ENCODE results near the gene SYNDIG1. TPM values are rescaled to one million over a fixed set of nuclear protein-coding genes. Genes with fewer than 3 reads are reported as not detected.

SYNDIG1 gene
- total and polyA plus RNA-seq, 5 donors: 26.3 to 38.6 (median 34.6) TPM

DNA sequence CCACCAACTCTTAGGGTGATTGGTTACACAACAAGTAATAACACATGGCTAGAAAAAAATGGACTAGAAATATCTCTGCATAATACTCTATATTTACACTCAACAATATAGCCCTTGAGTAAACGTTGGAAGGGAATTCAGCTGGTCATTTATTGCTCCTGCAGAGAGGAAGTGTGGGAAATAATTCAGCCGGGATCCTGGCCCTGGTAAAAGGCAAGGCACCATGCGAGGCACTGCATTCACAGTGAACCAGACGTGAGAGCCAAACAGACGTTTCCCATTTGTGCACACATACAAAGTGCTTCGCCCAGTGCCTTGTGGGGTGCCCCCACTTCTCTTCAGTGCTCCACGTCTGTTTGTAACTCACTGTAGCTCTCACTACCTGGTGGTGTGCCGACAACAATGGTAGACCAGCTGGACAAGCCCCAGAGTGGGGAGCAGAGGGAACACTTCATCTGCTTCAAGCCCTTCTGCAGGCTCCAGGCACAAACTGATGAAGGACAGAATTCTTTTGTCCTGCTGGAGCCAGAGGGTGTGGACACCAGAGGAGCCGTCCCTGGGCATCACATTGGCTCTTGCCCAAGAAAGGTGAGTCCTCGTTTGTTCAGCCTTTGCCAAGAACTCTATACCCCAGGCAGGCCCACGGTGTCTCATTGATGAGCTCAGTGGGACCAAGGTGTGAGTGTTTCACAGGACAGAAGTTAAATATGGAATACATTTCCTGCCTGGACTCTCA, 18.8 kb downstream of the SYNDIG1 start:
- DNase-seq (no peak), ATAC-seq (no peak)
- H3K4me3 ChIP-seq (ENCODE audit: low read length): no peak overlapping the region
- H3K27me3 ChIP-seq (ENCODE audit: control insufficient read depth, insufficient read depth): no peaks in the 10 kb centered on the region
- H3K4me1 ChIP-seq (ENCODE audit: control insufficient read depth, insufficient read depth, low read length): peaks cover 3% of the 10 kb centered on the region
- intact Hi-C loops (cut with DNase I): no loop called here
- no peak overlapping the region for H3K27ac ChIP-seq (ENCODE audit: low read length)
- WGBS: 66% methylated on average over 11 of the region's 11 CpGs
- no peaks in the 10 kb centered on the region for H3K9me3 ChIP-seq (ENCODE audit: control insufficient read depth, low read length)

DNA sequence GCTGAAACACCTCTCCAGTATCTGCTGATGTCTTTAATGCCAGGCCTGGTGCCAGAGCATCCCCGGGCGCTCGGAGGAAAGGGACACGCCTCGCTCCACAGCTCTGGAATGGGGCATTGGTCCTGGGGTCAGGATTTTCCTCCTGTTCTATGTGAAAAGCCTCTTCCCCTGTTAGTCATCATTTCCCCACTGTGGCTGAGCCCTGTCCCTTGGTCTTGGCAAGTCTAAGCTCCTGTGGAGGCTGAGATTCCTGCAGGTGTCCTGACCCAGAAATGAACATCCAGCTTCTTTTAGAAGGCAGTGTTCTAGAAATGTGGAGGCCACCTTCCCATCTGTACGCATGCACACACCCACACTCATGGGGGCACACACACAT, 19.4 kb downstream of the SYNDIG1 start:
- H3K4me3 ChIP-seq (ENCODE audit: low read length): no peak overlapping the region
- no peaks in the 10 kb centered on the region for H3K27me3 ChIP-seq (ENCODE audit: control insufficient read depth, insufficient read depth)
- intact Hi-C loops (cut with DNase I): no loop called here
- H3K9me3 ChIP-seq (ENCODE audit: control insufficient read depth, low read length): no peaks in the 10 kb centered on the region
- H3K4me1 ChIP-seq (ENCODE audit: control insufficient read depth, insufficient read depth, low read length): peaks cover 3% of the 10 kb centered on the region
- ATAC-seq: no peak
- DNase-seq: no peak
- WGBS: 84% methylated on average over 6 of the region's 6 CpGs
- H3K27ac ChIP-seq (ENCODE audit: low read length): no peak overlapping the region

DNA sequence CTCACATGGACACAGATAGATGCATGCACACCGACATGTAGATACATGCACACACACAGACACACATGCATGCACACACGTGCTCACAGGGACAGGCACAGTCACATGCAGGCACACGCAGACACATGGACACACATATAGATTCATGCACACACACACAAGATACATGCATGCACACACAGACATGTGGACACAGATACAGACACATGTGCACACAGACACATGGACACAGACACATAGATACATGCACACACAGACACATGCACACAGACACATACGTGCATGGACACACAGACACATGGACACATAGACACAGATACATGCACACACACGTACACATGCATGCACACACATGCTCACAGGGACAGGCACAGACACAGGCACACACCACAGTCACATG, 19.8 kb downstream of the SYNDIG1 start:
- no peak overlapping the region for H3K27ac ChIP-seq (ENCODE audit: low read length)
- no peak overlapping the region for H3K4me3 ChIP-seq (ENCODE audit: low read length)
- DNase-seq: no peak
- ATAC-seq: no peak
- H3K4me1 ChIP-seq (ENCODE audit: control insufficient read depth, insufficient read depth, low read length): peaks cover 3% of the 10 kb centered on the region
- intact Hi-C loops (cut with DNase I): no loop called here
- no peaks in the 10 kb centered on the region for H3K27me3 ChIP-seq (ENCODE audit: control insufficient read depth, insufficient read depth)
- WGBS: 94% methylated on average over 5 of the region's 5 CpGs
- H3K9me3 ChIP-seq (ENCODE audit: control insufficient read depth, low read length): no peaks in the 10 kb centered on the region

DNA sequence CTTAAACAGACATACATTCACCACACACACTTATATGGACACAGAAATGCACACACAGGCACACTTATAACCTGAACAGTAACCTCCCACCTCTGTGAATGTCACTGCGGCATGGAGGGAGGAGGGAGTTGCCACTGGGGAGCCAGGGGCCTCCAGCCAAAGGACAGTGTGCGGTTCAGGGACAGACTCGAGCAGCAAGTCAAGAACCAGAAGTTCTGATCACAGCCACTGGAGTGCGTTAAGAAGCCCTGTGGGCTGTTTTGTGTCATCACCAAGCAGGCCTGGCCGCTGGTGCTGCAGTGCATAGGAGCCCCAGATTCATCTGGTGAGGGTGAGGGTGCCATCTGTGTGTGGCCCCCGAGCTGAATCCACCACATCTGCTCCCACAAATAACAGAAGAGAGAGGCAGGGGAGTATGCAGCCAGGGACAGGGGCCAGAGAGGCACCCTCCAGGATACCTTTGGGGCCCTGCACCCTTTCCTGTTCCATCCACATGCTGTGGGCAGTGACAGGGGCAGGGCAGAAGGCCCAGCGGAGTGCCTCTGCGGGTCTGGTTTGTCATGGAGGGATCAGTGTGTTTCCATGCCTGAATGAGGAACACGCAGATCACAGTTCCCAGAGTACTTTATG, 20.3 kb downstream of the SYNDIG1 start:
- intact Hi-C loops (cut with DNase I): no loop called here
- Histone ChIP-seq H3K9me3 (ENCODE audit: control insufficient read depth, low read length) (no peaks in the 10 kb centered on the region), H3K27me3 (ENCODE audit: control insufficient read depth, insufficient read depth) (no peaks in the 10 kb centered on the region), H3K4me1 (ENCODE audit: control insufficient read depth, insufficient read depth, low read length) (peaks cover 3% of the 10 kb centered on the region), H3K27ac (ENCODE audit: low read length) (no peak overlapping the region), H3K4me3 (ENCODE audit: low read length) (no peak overlapping the region)
- DNase-seq (no peak), ATAC-seq (no peak)
- 85% methylated on average over 9 of the region's 9 CpGs for WGBS

DNA sequence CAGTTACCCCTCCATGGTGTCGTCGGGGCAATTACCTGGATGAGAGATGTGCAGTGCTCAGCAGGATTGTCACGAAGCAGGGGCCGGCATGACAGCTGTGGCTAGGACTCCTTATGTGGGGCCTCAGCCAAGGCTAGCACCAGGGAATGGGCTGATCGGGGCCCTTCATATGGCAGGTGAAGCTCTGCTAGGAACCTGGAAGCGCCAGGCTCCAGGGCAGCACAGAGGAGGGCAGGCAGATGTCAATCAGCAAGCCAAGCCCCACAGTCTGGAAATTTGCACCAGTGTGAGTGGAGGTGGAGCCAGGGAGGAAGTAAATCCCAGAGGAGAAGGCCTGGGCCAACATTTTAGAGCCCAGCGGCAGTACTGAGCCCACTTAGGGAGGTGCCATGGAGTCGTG, 21.2 kb downstream of the SYNDIG1 start:
- Histone ChIP-seq H3K4me1 (ENCODE audit: control insufficient read depth, insufficient read depth, low read length) (peaks cover 3% of the 10 kb centered on the region), H3K9me3 (ENCODE audit: control insufficient read depth, low read length) (no peaks in the 10 kb centered on the region), H3K27me3 (ENCODE audit: control insufficient read depth, insufficient read depth) (no peaks in the 10 kb centered on the region), H3K27ac (ENCODE audit: low read length) (no peak overlapping the region), H3K4me3 (ENCODE audit: low read length) (no peak overlapping the region)
- ATAC-seq (no peak), DNase-seq (no peak)
- WGBS: 88% methylated on average over 8 of the region's 8 CpGs
- intact Hi-C loops (cut with DNase I): no loop called here

DNA sequence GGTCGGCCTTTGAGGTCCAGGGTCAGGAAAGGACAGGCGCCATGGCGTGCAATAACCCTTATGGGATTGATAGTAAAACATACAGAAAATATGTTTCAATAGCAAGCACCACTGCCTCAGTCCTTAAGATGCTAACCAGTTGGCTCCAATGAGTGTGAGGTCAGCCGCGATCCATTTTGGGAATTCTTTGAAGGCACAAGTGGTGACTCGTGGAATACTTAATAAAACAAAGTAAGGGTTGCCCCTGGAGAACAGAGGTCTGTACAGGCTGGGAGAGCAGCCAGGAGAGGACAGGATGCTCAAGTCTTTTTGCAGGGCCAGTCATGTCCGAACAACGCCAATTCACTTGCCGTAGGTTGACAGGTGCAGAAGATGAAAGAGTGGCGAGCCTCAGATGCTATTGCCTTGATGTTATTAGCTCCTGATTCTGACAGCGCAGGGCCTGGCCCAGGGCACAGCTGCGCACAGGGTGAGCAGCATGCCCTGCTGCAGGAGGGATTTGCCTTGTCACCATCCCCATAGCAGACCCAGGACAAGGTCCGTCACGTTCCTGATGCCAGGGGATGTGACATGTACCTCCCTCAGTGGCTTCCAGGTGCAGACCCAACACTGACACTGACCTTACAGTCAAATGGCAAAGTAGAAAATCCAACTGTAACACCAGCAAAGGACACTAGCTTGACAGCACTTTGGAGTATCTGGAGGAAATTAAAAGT, 21.8 kb downstream of the SYNDIG1 start:
- WGBS: 87% methylated on average over 14 of the region's 14 CpGs
- no peaks in the 10 kb centered on the region for H3K9me3 ChIP-seq (ENCODE audit: control insufficient read depth, low read length)
- H3K4me1 ChIP-seq (ENCODE audit: control insufficient read depth, insufficient read depth, low read length): peaks cover 3% of the 10 kb centered on the region
- no peak overlapping the region for H3K27ac ChIP-seq (ENCODE audit: low read length)
- no peaks in the 10 kb centered on the region for H3K27me3 ChIP-seq (ENCODE audit: control insufficient read depth, insufficient read depth)
- ATAC-seq (no peak), DNase-seq (no peak)
- intact Hi-C loops (cut with DNase I): no loop called here
- H3K4me3 ChIP-seq (ENCODE audit: low read length): no peak overlapping the region

DNA sequence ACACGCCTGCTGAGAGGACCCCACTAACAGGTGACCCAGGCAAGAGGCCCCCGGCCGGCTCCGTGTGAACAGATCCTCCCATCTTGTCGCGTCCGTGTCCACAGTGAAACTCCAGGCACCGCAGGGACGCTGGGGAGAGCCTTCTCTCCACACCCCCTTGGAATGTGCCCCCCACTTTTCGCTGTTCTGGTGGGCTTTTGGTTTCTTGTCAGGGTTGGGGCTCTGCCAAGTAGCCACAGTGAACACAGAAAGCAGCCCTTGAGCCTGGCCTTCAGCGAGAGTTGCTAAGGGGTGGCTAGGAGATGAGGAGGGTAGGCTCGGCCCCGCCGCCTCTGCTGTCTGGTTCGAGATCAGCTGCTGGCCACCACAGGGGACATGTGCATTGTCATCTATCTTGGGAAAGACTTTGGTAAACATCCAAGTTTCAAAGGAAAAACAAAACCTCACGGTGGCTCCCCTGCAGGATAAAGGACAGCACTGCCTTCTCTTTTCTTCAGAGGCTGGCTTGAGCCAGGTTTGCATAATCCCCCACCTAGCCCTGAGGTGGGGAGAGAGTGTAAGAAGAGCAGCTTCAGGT, 22.7 kb downstream of the SYNDIG1 start:
- Histone ChIP-seq H3K4me3 (ENCODE audit: low read length) (no peak overlapping the region), H3K9me3 (ENCODE audit: control insufficient read depth, low read length) (no peaks in the 10 kb centered on the region), H3K27me3 (ENCODE audit: control insufficient read depth, insufficient read depth) (no peaks in the 10 kb centered on the region), H3K27ac (ENCODE audit: low read length) (no peak overlapping the region), H3K4me1 (ENCODE audit: control insufficient read depth, insufficient read depth, low read length) (peaks cover 3% of the 10 kb centered on the region)
- ATAC-seq (peak; percentile 16 to 19), DNase-seq (no peak)
- WGBS: 55% methylated on average over 16 of the region's 16 CpGs
- intact Hi-C loops (cut with DNase I): no loop called here

DNA sequence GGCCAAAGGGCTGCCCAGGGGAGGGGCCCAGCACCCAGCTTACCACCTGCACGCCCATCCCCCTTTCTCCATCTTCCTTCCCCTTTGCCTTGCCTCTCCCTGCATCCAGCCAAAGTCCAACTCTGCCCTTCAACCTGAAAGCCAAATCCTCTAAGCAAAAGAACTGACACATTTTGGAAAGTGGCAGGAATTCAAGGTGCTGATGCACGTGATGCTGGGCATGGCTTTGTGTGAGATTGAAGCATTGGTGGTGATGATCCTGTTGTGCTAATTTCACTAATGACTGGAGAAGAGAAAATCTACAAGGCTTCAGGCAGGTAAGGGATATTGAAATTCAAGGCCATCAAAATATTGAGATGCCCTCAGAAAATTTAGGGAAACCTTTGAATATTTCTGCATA, 23.3 kb downstream of the SYNDIG1 start:
- no peak overlapping the region for H3K27ac ChIP-seq (ENCODE audit: low read length)
- intact Hi-C loops (cut with DNase I): no loop called here
- no peak for DNase-seq
- no peaks in the 10 kb centered on the region for H3K9me3 ChIP-seq (ENCODE audit: control insufficient read depth, low read length)
- H3K4me3 ChIP-seq (ENCODE audit: low read length): no peak overlapping the region
- no peaks in the 10 kb centered on the region for H3K27me3 ChIP-seq (ENCODE audit: control insufficient read depth, insufficient read depth)
- H3K4me1 ChIP-seq (ENCODE audit: control insufficient read depth, insufficient read depth, low read length): peaks cover 3% of the 10 kb centered on the region
- WGBS: 74% methylated on average over 2 of the region's 2 CpGs
- ATAC-seq: no peak

DNA sequence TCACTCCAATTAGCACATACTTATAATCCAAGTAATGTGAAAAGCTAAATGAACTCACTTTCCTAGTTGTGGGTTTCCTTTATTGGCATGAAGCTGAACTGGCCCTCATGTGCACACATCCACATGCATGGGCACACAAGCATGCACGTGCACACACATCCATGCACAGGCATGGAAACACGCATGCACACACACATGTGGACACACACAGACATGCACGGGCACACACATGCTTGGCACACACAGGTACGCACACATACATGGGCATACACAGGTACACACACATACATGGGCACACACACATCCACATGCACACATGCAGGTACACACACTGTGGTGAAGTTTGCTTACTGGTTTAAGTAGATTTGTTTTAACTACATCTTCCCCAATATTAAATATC, 23.8 kb downstream of the SYNDIG1 start:
- intact Hi-C loops (cut with DNase I): no loop called here
- DNase-seq (no peak), ATAC-seq (no peak)
- no peak overlapping the region for H3K27ac ChIP-seq (ENCODE audit: low read length)
- H3K27me3 ChIP-seq (ENCODE audit: control insufficient read depth, insufficient read depth): no peaks in the 10 kb centered on the region
- H3K4me3 ChIP-seq (ENCODE audit: low read length): no peak overlapping the region
- no peaks in the 10 kb centered on the region for H3K9me3 ChIP-seq (ENCODE audit: control insufficient read depth, low read length)
- H3K4me1 ChIP-seq (ENCODE audit: control insufficient read depth, insufficient read depth, low read length): peaks cover 3% of the 10 kb centered on the region
- WGBS: 96% methylated on average over 4 of the region's 4 CpGs

DNA sequence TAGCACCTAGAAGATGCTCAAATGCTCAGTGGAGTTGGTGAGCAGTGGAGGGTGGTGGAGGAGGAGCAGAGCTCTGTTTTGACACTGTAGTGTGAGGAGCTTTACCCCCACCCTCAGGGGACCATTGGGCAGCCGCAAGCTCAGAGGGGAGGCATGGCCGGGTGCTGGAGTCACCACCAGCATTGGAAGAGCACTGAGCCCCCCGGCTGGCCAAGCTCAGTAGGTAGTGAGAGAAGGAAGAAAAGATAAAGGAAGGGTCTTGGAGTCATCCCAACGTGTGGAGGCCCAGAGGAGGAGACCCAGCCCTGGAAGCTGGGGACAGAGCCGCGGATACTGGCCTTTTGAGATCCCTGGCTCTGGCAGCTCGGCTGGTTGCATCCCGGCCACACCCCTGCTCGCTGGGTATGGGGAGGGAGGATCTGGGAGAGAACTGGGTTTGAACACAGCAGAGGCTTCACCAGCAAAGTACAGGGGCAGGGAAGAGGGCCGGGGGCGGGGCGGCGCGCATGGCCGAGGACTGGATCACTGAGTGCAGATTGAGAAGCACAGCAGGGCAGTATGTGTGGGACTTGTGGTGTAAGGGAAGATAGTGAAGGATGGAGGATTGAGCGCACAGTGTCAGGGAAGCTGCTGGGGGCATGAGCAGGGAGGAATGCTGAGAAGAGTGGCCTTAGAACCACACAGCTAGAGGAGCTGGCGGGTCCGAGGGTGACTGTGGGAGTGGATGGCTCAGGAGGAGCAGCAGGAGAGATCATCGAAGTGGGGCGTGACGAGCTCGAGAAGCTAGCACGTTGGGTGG, 24.4 kb downstream of the SYNDIG1 start:
- peaks cover 3% of the 10 kb centered on the region for H3K4me1 ChIP-seq (ENCODE audit: control insufficient read depth, insufficient read depth, low read length)
- intact Hi-C loops (cut with DNase I): no loop called here
- no peak overlapping the region for H3K4me3 ChIP-seq (ENCODE audit: low read length)
- no peaks in the 10 kb centered on the region for H3K27me3 ChIP-seq (ENCODE audit: control insufficient read depth, insufficient read depth)
- WGBS: 82% methylated on average over 23 of the region's 23 CpGs
- H3K27ac ChIP-seq (ENCODE audit: low read length): no peak overlapping the region
- ATAC-seq (no peak), DNase-seq (no peak)
- H3K9me3 ChIP-seq (ENCODE audit: control insufficient read depth, low read length): no peaks in the 10 kb centered on the region

Measured in right cardiac atrium (tissue), 5 donors.